Activated CD4-positive, CD25-positive, alpha-beta regulatory T cell treated with anti-CD3 and anti-CD28 coated beads, Interleukin-2, amount 50 U/mL, for 24 hours (primary cell): ENCODE results near the gene OR6S1.

Experiments
- ATAC-seq, 2 donors: fragments of 150-1000 bp; cut with Tn5 transposase; one replicate each; pipeline ENCODE4 v1.10.0; 2021; ENCODE audit warnings: mild to moderate bottlenecking in 1 of 2, moderate library complexity in 1 of 2

The OR6S1 gene, protein sequence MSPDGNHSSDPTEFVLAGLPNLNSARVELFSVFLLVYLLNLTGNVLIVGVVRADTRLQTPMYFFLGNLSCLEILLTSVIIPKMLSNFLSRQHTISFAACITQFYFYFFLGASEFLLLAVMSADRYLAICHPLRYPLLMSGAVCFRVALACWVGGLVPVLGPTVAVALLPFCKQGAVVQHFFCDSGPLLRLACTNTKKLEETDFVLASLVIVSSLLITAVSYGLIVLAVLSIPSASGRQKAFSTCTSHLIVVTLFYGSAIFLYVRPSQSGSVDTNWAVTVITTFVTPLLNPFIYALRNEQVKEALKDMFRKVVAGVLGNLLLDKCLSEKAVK

DNA sequence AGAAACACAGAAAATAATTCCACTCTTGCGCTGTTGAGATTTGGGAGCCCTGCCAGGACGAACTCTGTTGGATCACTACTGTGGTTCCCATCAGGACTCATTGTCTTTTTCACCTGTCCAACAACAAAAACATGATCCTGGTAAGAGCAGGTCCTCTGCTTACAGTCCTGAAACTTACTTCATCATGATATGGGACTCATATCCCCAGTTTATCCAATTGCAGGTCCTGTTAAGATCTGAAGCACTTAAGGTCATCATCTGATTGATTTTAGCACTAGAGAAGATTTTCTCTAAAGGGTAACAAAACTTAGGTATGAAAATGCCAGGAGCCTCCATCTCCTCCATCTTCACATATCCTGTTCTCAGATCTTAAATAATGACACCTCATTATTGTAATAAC, at the start of gene OR6S1:
Gene OR6S1, minus strand, starts transcription at position 101 of the 400 bp plus-strand sequence. Its CDS starts 0 bp downstream, at position 101.
- no peak for ATAC-seq

DNA sequence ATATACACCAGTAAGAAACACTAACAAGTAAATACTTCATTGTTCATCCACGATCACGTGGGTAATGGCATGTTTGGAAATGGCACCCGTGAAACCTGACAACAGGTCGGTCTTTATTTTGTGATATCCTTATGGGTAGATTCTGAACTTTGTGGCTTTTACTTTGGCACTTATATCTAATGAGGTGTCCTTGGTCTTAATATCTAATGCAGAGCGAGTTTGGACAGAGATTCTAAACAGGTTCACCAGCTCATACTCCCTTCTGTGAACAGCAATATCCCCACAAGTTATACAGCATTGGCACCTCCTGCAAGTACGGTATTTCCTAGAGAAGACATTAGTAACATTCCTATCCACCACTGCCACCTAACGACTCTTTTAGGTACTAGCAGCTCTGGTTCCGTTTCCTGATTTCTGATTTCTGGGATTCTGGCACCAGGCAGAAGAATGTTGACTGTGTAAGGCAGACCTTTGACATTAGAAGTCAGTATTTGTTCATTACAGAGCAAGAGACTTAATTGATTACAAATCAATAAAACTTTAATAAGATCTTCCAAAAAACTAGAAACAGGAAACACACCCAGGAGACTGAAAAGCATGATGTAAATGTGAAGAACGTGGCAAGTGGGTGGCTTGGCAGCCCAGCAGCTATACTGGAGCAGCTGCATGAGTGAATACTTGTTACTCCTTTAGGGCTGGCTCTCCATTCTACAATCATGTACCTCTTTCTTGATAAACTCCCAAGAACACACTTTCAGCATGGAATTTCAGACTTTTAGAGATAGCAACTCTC, 49.6 kb upstream of the OR6S1 start:
- ATAC-seq, result peak; percentile 68 to 80

GRCh38 chr14:20688167-20688839, 46.8 kb upstream of the OR6S1 start, which contains the start of gene ANG:
Gene ANG, plus strand, starts transcription at chr14:20688764. Its CDS starts 4,801 bp downstream, at chr14:20693565.
- no peak for ATAC-seq

- ATAC-seq, result no peak
Observed at GRCh38 chr14:20687362-20688166, 46.1 kb upstream of the OR6S1 start.

GRCh38 chr14:20686386-20687143, 45.1 kb upstream of the OR6S1 start:
- no peak for ATAC-seq

GRCh38 chr14:20684662-20685456, 43.4 kb upstream of the OR6S1 start:
- ATAC-seq, result no peak

GRCh38 chr14:20683891-20684661, 42.6 kb upstream of the OR6S1 start, which contains the start of gene RNASE4:
Gene RNASE4, plus strand, starts transcription at chr14:20684560. Its CDS starts 14,812 bp downstream, at chr14:20699372.
- ATAC-seq, result peak; percentile 25 to 32

GRCh38 chr14:20683125-20683890, 41.8 kb upstream of the OR6S1 start:
- ATAC-seq, result peak; percentile 54 to 57

- ATAC-seq, result peak; percentile 73 to 75
Observed at GRCh38 chr14:20682435-20683124, 41.1 kb upstream of the OR6S1 start.

DNA sequence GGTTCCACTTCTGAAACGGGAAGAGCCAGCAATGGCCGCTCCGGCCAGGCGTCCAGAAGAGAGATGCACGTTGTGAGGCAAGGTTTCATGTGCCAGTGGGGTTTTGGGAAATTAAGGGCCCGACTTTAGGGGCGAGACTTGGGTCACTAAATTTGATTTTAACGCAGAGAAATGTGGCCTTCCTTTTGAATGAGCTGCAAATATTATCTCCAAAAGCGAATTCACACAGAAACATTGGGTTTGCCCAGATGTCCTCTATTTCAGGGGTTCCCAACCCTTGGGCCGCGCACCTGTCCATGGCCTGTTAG, 40.6 kb upstream of the OR6S1 start:
- no peak for ATAC-seq

- ATAC-seq, result peak; percentile 14 to 21
Observed at GRCh38 chr14:20681348-20682126, 40.0 kb upstream of the OR6S1 start.

- ATAC-seq, result no peak
Observed at GRCh38 chr14:20680843-20681347, 39.4 kb upstream of the OR6S1 start.

GRCh38 chr14:20680363-20680762, 38.9 kb upstream of the OR6S1 start:
- ATAC-seq, result no peak

DNA sequence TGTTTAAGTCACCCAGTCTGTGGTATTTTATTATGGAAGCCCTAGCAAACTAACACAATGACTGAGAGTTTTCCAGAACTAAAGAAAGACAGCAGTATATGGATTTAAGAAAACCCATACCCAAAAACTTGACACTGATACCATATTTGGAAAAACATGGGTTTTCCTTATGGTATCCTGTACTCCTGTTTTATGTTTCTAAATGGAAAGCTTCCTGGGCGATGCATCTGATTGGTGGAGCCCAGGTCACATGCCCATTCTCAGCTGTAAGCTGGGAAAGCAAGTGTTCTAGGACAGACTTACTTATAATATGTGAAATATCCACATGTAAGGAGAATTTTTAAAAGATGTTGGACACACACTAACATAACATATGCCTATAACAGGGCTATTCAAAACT, 38.4 kb upstream of the OR6S1 start:
- ATAC-seq, result no peak

GRCh38 chr14:20676072-20676471, 34.6 kb upstream of the OR6S1 start:
- ATAC-seq, result no peak

GRCh38 chr14:20675669-20676068, 34.2 kb upstream of the OR6S1 start:
- ATAC-seq, result peak; percentile 58 to 69

GRCh38 chr14:20671597-20672283, 30.2 kb upstream of the OR6S1 start:
- ATAC-seq, result no peak
